Measurements from ENCODE around the gene C2CD2. TPM values are rescaled to one million over a fixed set of nuclear protein-coding genes. Genes with fewer than 3 reads are reported as not detected.

Gene C2CD2
- total and polyA plus RNA-seq, 2 donors (not counting 3 experiments of a cell fraction or from before 2014, with no cell fraction given) = 32.6 to 41.2 TPM

GRCh38 chr21:41958886-41959563 lies 5.2 kb upstream of the C2CD2 start:
- Histone ChIP-seq H3K4me1 (ENCODE audit: control insufficient read depth, extremely low read depth, insufficient read depth, low read length) (peaks cover 48% of the 10 kb centered on the region), H3K36me3 (ENCODE audit: control insufficient read depth in 2 of 2, extremely low read depth in 1 of 2, insufficient read depth in 2 of 2, low read length in 2 of 2) (no peaks in the 10 kb centered on the region), H3K79me2 (ENCODE audit: control insufficient read depth, insufficient read depth, low read length) (no peaks in the 10 kb centered on the region), H3K9me1 (replicated peaks; ENCODE audit: control insufficient read depth, extremely low read depth, insufficient read depth, low read length) (no peaks in the 10 kb centered on the region), H3K9ac (replicated peaks; ENCODE audit: extremely low read depth, insufficient read depth, low read length) (peak overlapping the region; percentile 65), H3K27ac (ENCODE audit: insufficient read depth, low read depth, low read length) (peak overlapping the region; percentile 96), H3K27me3 (ENCODE audit: control insufficient read depth in 2 of 2, insufficient read depth in 2 of 2, low read length in 2 of 2) (no peaks in the 10 kb centered on the region), H2AFZ (ENCODE audit: low read depth, low read length) (no peak overlapping the region), H4K20me1 (replicated peaks; ENCODE audit: control insufficient read depth, extremely low read depth, insufficient read depth, low read length) (no peaks in the 10 kb centered on the region), H3K4me2 (ENCODE audit: insufficient read depth, low read length) (peak overlapping the region; percentile 38), H3K9me3 (replicated peaks; ENCODE audit: control insufficient read depth, insufficient read depth, low read length) (no peaks in the 10 kb centered on the region), H3K4me3 (replicated peaks in 1 of 3; ENCODE audit: insufficient read depth in 1 of 3, low read depth in 1 of 3, low read length in 3 of 3) (no peak overlapping the region)
- POLR2A ChIA-PET = interaction anchor here (2.2 kb wide), 1 partner anchor 11 kb away, joined by 8 read pairs; no protein-coding TSS in a partner anchor
- DNase-seq (ENCODE audit: low read depth, low spot score) (peak; percentile 44), FAIRE-seq (peak; percentile 31)
- BruUV-seq (replicated peaks) = no TSS peak
- intact Hi-C loops (cut with micrococcal nuclease) (loop anchor here (1.0 to 5.0 kb wide), 6 partner anchors 27 to 491 kb away; partner anchors contain the start of gene PRDM15), dilution Hi-C loops (cut with MboI; ENCODE audit: extremely low pct_ligation_motif_present, low sequenced_read_pairs) (no loop called here)
- CTCF ChIA-PET = interaction anchor here (0.9 to 2.9 kb wide), 3 partner anchors 26 to 158 kb away, joined by 3 to 21 read pairs (median 16); no protein-coding TSS in a partner anchor
- TF ChIP-seq GATA2 (IDR thresholded peaks at IDR 0.05; ENCODE audit: insufficient read depth, insufficient read length, low read depth, low read length) = no peak
- no peak for TF ChIP-seq MYC (IDR thresholded peaks at IDR 0.05; ENCODE audit: low read depth, low read length)
- TF ChIP-seq FOS (IDR thresholded peaks at IDR 0.05; ENCODE audit: borderline replicate concordance, insufficient read depth, low read length) = no peak
- TF ChIP-seq POLR2A (IDR thresholded peaks at IDR 0.05; ENCODE audit: low read depth, low read length) = no peak
- no peak for TF ChIP-seq POLR2AphosphoS5 (IDR thresholded peaks at IDR 0.05; ENCODE audit: insufficient read depth, low read depth, low read length)
- TF ChIP-seq CTCF (IDR thresholded peaks at IDR 0.05; ENCODE audit: extremely low read depth in 1 of 2, insufficient read depth in 1 of 2, low read depth in 1 of 2, low read length in 2 of 2) = no peak
- TF ChIP-seq EZH2 (IDR thresholded peaks at IDR 0.05; ENCODE audit: borderline replicate concordance, low read depth, low read length, severe bottlenecking) = no peak
- no peak for TF ChIP-seq JUN (IDR thresholded peaks at IDR 0.05; ENCODE audit: borderline replicate concordance, insufficient read depth, insufficient read length, low read depth)

Measured in endothelial cell of umbilical vein (primary cell).